HEK293 (cell line): ENCODE measurements around the gene ALDH1B1.
"Not testable (repeated sequence)": the region's sequence is repeated elsewhere in the genome, so short reads cannot be mapped to it uniquely, and the experiment has no call there.

Source experiments
- CTCF ChIA-PET: fragments of 350-600 bp; formaldehyde crosslinking; extraction: SDS; loops from one replicate; lab custom pipeline; 2021; ENCODE audit warnings: antibody characterized with exemption; lab: Yijun Ruan, JAX
- POLR2A ChIA-PET: fragments of 300-600 bp; formaldehyde crosslinking; extraction: SDS; loops from one replicate; lab custom pipeline; 2020; ENCODE audit warnings: antibody characterized with exemption, inconsistent platforms; lab: Yijun Ruan, JAX
- H3K27ac ChIP-seq: fragments of 200-500 bp; sonication (Bioruptor generic); 2 replicates; pipeline ENCODE4 v1.5.1; 2014; ENCODE audit warnings: low read depth, low read length, control low read depth, inconsistent platforms; ENCODE audit errors: extremely low read depth
- H3K36me3 ChIP-seq, 2 experiments: fragments of 200-500 bp in 1 of 2; sonication (Bioruptor generic) in 1 of 2; 1 replicate in 1 of 2; 2 replicates in 1 of 2; pipeline ENCODE4 v1.5.1; 2014 to 2017; ENCODE audit warnings: inconsistent platforms in 2 of 2, low read length in 2 of 2; ENCODE audit not compliant: control insufficient read depth in 2 of 2, insufficient read depth in 1 of 2
- H3K4me1 ChIP-seq: fragments of 200-500 bp; sonication (Bioruptor generic); 2 replicates; pipeline ENCODE4 v1.5.1; 2014; ENCODE audit warnings: mild to moderate bottlenecking, low read length, inconsistent platforms; ENCODE audit not compliant: control insufficient read depth, insufficient read depth
- H3K4me3 ChIP-seq: 2 replicates; pipeline ENCODE4 v1.5.1; 2011; ENCODE audit warnings: low read depth, mild to moderate bottlenecking, control low read depth, low read length, moderate library complexity
- H3K9me3 ChIP-seq: fragments of 200-500 bp; sonication (Bioruptor generic); 2 replicates; pipeline ENCODE4 v1.5.1; 2014; ENCODE audit warnings: low read depth, low read length, inconsistent platforms; ENCODE audit not compliant: control insufficient read depth, insufficient read depth
- CTCF ChIP-seq: fragments of 450-650 bp; formaldehyde crosslinking; IDR thresholded peaks from 2 replicates; pipeline ENCODE4 v1.5.1; 2016; ENCODE audit warnings: missing biosample characterization, missing genetic modification characterization
- FEZF1 ChIP-seq: fragments of 450-650 bp; formaldehyde crosslinking; IDR thresholded peaks from 2 replicates; pipeline ENCODE4 v1.5.1; 2016; ENCODE audit warnings: missing biosample characterization, missing genetic modification characterization
- KLF10 ChIP-seq: fragments of 450-650 bp; IDR thresholded peaks from 2 replicates; pipeline ENCODE4 v1.5.1; 2018; ENCODE audit warnings: missing biosample characterization, mild to moderate bottlenecking, missing genetic modification characterization
- PBX3 ChIP-seq: sonication (generic); formaldehyde crosslinking; IDR thresholded peaks from 2 replicates; pipeline ENCODE4 v1.8.1; 2022; ENCODE audit warnings: mild to moderate bottlenecking, moderate library complexity, missing genetic modification reagents
- RBAK ChIP-seq: fragments of 450-650 bp; formaldehyde crosslinking; IDR thresholded peaks from 2 replicates; pipeline ENCODE4 v1.5.1; 2016; ENCODE audit warnings: missing biosample characterization, missing genetic modification characterization
- REPIN1 ChIP-seq: fragments of 450-650 bp; formaldehyde crosslinking; IDR thresholded peaks from 2 replicates; pipeline ENCODE4 v1.5.1; 2017; ENCODE audit warnings: missing biosample characterization, missing genetic modification characterization, low read depth
- ZBTB10 ChIP-seq: fragments of 450-650 bp; formaldehyde crosslinking; IDR thresholded peaks from 2 replicates; pipeline ENCODE4 v1.5.1; 2016; ENCODE audit warnings: missing biosample characterization, missing genetic modification characterization
- ZEB2 ChIP-seq: fragments of 450-650 bp; formaldehyde crosslinking; IDR thresholded peaks from 2 replicates; pipeline ENCODE4 v1.5.1; 2016; ENCODE audit warnings: missing biosample characterization, missing genetic modification characterization
- ZFP69B ChIP-seq: fragments of 450-650 bp; formaldehyde crosslinking; IDR thresholded peaks from 2 replicates; pipeline ENCODE4 v1.5.1; 2016; ENCODE audit warnings: missing biosample characterization, missing genetic modification characterization
- ZNF175 ChIP-seq: fragments of 450-650 bp; formaldehyde crosslinking; IDR thresholded peaks from 2 replicates; pipeline ENCODE4 v1.5.1; 2016; ENCODE audit warnings: missing biosample characterization, missing genetic modification characterization
- ZNF248 ChIP-seq: fragments of 450-650 bp; formaldehyde crosslinking; IDR thresholded peaks from 2 replicates; pipeline ENCODE4 v1.5.1; 2017; ENCODE audit warnings: missing biosample characterization, missing genetic modification characterization
- ZNF324 ChIP-seq: fragments of 450-650 bp; formaldehyde crosslinking; IDR thresholded peaks from 2 replicates; pipeline ENCODE4 v1.5.1; 2016; ENCODE audit warnings: missing biosample characterization, missing genetic modification characterization
- ZNF350 ChIP-seq: fragments of 450-650 bp; formaldehyde crosslinking; IDR thresholded peaks from 2 replicates; pipeline ENCODE4 v1.5.0; 2017; ENCODE audit warnings: missing biosample characterization, mild to moderate bottlenecking, missing genetic modification characterization
- ZNF426 ChIP-seq: fragments of 450-650 bp; formaldehyde crosslinking; IDR thresholded peaks from 2 replicates; pipeline ENCODE4 v1.5.1; 2017; ENCODE audit warnings: missing biosample characterization, missing genetic modification characterization, mild to moderate bottlenecking, inconsistent platforms, moderate library complexity
- ZNF449 ChIP-seq: fragments of 450-650 bp; formaldehyde crosslinking; IDR thresholded peaks from 2 replicates; pipeline ENCODE4 v1.5.1; 2017; ENCODE audit warnings: missing biosample characterization, mild to moderate bottlenecking, missing genetic modification characterization, moderate library complexity
- ZNF48 ChIP-seq: fragments of 450-650 bp; formaldehyde crosslinking; IDR thresholded peaks from 2 replicates; pipeline ENCODE4 v1.5.1; 2016; ENCODE audit warnings: missing biosample characterization, missing genetic modification characterization
- ZNF529 ChIP-seq: fragments of 450-650 bp; formaldehyde crosslinking; IDR thresholded peaks from 2 replicates; pipeline ENCODE4 v1.5.1; 2017; ENCODE audit warnings: missing genetic modification characterization, missing biosample characterization; ENCODE audit not compliant: insufficient replicate concordance
- ZNF560 ChIP-seq: fragments of 450-650 bp; formaldehyde crosslinking; IDR thresholded peaks from 2 replicates; pipeline ENCODE4 v1.5.1; 2017; ENCODE audit warnings: missing biosample characterization, missing genetic modification characterization, borderline replicate concordance
- ZNF629 ChIP-seq: fragments of 450-650 bp; formaldehyde crosslinking; IDR thresholded peaks from 2 replicates; pipeline ENCODE4 v1.5.1; 2017; ENCODE audit warnings: missing biosample characterization, missing genetic modification characterization
- ZNF785 ChIP-seq: fragments of 450-650 bp; formaldehyde crosslinking; IDR thresholded peaks from 2 replicates; pipeline ENCODE4 v1.5.1; 2016; ENCODE audit warnings: missing biosample characterization, missing genetic modification characterization

ALDH1B1 gene

GRCh38 chr9:38375572-38375963 is 16.9 kb upstream of the ALDH1B1 start:
- TF ChIP-seq ZNF629 (tag by site-specific recombination) (no peak), ZNF449 (tag by site-specific recombination) (no peak), ZNF248 (tag by site-specific recombination) (no peak), ZNF350 (tag by site-specific recombination) (no peak), ZNF560 (tag by site-specific recombination) (no peak), PBX3 (CRISPR knock-in tag) (no peak), CTCF (tag by site-specific recombination) (no peak), RBAK (tag by site-specific recombination) (no peak)
- H3K36me3 ChIP-seq = no peaks in the 10 kb centered on the region
- H3K4me1 ChIP-seq = no peaks in the 10 kb centered on the region
- ChIA-PET CTCF (interaction anchor here (0.6 to 1.0 kb wide), 4 partner anchors 42 to 466 kb away, joined by 3 to 5 read pairs (median 4); no protein-coding TSS in a partner anchor), POLR2A (no interaction called here)
- no peaks in the 10 kb centered on the region for H3K9me3 ChIP-seq
- H3K27ac ChIP-seq = no peak overlapping the region
- no peak overlapping the region for H3K4me3 ChIP-seq

GRCh38 chr9:38376021-38376670 is 16.4 kb upstream of the ALDH1B1 start:
- no peaks in the 10 kb centered on the region for H3K4me1 ChIP-seq
- H3K27ac ChIP-seq = no peak overlapping the region
- ChIA-PET CTCF (interaction anchor here (0.8 to 1.0 kb wide), 2 partner anchors 41 to 467 kb away, joined by 3 read pairs; no protein-coding TSS in a partner anchor), POLR2A (no interaction called here)
- H3K36me3 ChIP-seq = no peaks in the 10 kb centered on the region
- H3K9me3 ChIP-seq = no peaks in the 10 kb centered on the region
- TF ChIP-seq ZNF324 = no peak
- TF ChIP-seq ZNF48 = no peak
- TF ChIP-seq KLF10 (tag by site-specific recombination) = no peak
- no peak for TF ChIP-seq ZNF529
- no peak for TF ChIP-seq ZBTB10 (tag by site-specific recombination)
- no peak for TF ChIP-seq ZNF426
- TF ChIP-seq ZFP69B (tag by site-specific recombination) = no peak
- no peak for TF ChIP-seq FEZF1
- TF ChIP-seq ZNF785 (tag by site-specific recombination) = no peak
- no peak for TF ChIP-seq REPIN1 (tag by site-specific recombination)
- no peak for TF ChIP-seq ZNF175 (tag by site-specific recombination)
- TF ChIP-seq ZEB2 = no peak
- H3K4me3 ChIP-seq = no peak overlapping the region

GRCh38 chr9:38377336-38378083 is 15.0 kb upstream of the ALDH1B1 start:
- H3K4me1 ChIP-seq, H3K9me3 ChIP-seq, H3K27ac ChIP-seq, POLR2A ChIA-PET, H3K36me3 ChIP-seq, H3K4me3 ChIP-seq: not testable (repeated sequence)
- CTCF ChIA-PET = interaction anchor here (0.6 kb wide), 1 partner anchor 65 kb away, joined by 4 read pairs; no protein-coding TSS in a partner anchor
